ENCODE measurements around the gene ARPC1B.
A peak's percentile ranks its signal among the peaks of the same experiment; 100 is the strongest.
"Not testable (repeated sequence)": the region's sequence is repeated elsewhere in the genome, so short reads cannot be mapped to it uniquely, and the experiment has no call there.

Gene ARPC1B

GRCh38 chr7:99374111-99375064 is at the start of gene ARPC1B:
ARPC1B (plus strand) TSS chr7:99374730; CDS start chr7:99385715, 10,985 bp downstream.
- DNase-seq: peak; percentile 91

DNA sequence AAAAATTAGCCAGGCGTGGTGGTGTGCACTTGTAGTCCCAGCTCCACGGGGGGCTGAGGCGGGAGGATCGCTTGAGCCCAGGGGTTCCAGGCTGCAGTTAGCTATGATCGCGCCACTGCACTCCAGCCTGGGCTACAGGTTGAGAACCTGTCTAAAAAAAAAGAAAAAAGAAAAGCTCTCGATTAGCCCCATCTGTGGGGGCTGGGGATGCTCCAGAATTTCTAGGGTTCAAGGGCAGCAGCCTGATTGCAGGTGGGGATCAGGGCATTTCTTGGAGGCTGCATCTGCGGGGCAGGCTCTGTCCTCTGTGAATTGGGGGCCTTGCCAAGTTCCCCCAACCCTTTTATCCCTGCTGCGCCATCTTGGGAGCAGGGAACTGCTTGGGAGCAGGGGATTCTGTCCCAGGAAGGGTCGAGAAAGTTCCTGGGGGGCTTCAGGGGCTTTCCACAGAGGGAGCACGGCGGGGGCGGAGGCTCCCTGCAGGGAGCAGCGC is 49.5 kb upstream of the ARPC1B start:
- DNase-seq: no peak

DNA sequence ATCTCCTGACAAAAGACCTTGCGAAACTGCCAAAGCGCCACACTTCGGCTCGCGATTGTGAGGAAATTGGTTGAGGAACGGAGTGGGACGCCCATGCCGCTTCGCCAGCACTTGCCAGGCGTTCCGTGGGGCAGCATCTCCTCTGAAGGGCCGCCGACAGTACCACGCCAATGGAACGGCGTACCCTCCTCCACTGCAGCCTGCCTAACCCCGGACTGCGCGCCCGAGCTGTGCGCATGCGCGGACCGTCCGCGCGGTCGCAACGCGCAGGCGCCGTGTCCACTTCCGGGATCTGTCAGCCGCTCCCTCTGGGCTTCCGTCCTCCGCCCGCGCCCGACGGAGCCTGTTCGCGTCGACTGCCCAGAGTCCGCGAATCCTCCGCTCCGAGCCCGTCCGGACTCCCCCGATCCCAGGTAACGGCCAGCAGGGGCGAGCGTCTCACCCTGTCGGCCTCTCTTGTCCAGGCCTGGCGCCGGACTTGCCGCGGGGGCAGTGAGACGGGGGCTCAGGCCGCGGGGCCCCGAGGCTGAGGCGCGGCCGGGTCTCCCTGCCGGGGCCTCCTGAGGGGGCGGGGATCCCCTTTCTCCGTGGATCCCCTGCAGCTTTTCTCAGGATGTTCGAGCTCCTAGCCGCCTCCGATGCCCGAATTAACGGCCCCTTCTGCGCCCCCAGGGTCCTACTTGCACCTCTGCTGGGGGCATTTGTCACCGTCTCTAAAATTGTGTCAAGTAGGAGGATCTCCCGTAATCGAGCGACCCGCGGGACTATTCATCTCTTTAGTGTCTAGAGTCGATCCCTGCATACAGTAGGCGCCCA is 48.7 kb upstream of the ARPC1B start, which contains the start of gene ARPC1A:
Gene ARPC1A, plus strand, starts transcription at position 307 of the 816 bp plus-strand sequence. CDS start 7,456 bp downstream, outside the sequence.
- peak; percentile 97 for DNase-seq

- DNase-seq: no peak
These were observed 48.1 kb upstream of the ARPC1B start for GRCh38 chr7:99326408-99326782.

- DNase-seq: not testable (repeated sequence)
These were observed 44.1 kb upstream of the ARPC1B start for GRCh38 chr7:99330314-99330961.

- no peak for DNase-seq
These were observed 43.5 kb upstream of the ARPC1B start for GRCh38 chr7:99331002-99331401.

DNA sequence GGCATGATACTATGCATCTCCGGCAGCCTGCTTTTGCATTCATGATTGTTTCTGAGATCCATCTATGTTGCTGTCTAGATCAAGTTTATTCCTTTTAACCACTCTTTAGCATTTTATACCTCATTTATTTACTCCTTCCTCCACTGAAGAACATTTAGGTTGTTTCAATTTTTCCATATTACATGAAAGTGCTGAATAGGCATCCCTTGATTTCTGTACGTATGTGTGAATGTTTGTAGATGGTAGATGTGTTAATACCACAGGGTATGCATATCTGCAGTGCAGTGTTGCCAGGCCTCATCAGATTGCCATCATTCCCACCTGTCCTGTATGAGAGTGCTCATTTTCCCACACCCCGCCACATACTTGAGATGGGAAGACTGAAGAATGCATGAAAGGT is 34.9 kb upstream of the ARPC1B start:
- no peak for DNase-seq

- no peak for DNase-seq
These were observed 33.9 kb upstream of the ARPC1B start for GRCh38 chr7:99340659-99341058.

GRCh38 chr7:99344061-99344647 is 30.4 kb upstream of the ARPC1B start:
- no peak for DNase-seq

DNA sequence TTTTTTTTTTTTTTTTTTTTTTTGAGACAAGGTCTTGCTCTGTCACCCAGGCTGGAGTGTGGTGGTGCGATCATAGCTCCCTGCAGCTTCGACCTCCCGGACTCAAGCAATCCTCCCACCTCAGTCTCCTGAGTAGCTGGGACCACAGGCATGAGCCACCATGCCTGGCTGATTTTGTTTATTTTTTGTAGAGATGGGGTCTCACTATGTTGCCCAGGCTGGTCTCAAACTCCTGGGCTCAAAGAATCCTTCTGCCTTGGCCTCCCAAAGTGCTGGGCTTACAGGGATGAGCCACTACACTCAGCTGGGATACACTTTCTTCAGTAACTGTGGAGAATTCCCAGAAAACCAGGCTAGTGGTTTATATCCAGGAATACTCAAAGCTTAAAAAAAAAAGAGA is 23.9 kb upstream of the ARPC1B start:
- not testable (repeated sequence) for DNase-seq

GRCh38 chr7:99352247-99352646 is 22.3 kb upstream of the ARPC1B start:
- no peak for DNase-seq

DNA sequence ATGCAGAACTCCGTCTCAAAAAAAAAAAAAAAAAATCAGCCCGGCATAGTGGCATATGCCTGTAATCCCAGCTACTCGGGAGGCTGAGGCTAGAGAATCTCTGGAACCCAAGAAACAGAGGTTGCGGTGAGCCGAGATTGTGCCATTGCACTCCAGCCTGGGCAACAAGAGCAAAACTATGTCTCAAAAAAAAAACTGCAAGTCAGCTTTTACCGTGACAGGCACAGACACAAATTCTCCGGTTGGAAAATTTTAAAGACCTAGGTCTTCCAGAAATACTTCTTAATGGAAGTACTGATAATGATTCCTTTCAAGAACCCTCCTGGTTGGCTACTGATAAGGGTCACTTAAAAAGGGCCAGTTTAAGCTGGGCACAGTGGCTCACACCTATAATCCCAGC is 19.4 kb upstream of the ARPC1B start:
- no peak for DNase-seq

DNA sequence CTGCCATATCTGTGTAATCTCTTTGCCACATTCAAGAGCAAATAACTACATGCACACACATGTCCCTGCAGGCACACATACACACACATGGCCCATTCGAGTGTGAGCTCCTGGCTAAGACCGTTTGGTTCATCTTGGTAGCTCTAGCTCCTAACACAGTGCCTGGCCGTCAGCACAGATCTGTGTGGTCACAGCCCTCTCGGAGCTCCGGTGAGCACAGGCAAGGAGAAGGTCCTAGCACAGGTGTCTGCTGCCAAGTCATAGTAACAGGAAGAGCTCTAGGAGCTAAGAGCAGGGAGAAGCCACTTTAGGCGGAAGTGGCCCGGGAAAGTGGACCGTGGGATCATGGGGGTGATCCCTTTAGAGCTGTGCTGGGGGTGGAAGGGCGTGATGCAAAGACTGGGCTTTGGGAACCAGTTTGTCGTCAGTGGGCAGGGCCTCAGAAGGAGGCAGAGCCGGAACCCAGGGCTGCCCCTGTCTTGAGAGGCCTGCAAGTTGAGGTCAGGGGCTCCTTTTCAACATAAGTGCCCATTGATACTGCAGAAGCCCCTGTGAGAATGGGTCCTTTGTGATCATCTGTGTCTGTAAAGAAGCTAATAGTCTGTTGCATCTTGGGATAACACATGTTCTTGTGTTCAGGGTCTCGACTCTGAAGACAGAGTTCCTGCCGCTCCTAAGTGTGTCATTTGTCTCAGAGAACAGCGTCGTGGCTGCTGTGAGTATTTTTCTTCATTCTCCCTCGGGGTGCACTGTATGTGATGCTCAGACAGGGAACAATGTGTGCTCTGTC is 16.6 kb upstream of the ARPC1B start:
- peak; percentile 78 for DNase-seq

DNA sequence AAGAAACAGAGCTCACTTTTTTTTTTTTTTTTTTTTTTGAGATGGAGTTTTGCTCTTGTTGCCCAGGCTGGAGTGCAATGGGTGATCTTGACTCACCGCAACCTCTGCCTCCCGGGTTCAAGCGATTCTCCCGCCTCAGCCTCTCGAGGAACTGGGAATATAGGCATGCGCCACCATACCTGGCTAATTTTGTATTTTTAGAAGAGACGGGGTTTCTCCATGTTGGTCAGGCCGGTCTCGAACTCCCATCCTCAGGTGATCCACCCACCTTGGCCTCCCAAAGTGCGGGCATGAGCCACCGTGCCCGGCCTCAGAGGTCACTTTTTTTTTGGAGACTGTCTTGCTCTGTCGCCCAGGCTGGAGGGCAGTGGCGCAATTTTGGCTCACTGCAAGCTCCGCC is 16.0 kb upstream of the ARPC1B start:
- not testable (repeated sequence) for DNase-seq

DNA sequence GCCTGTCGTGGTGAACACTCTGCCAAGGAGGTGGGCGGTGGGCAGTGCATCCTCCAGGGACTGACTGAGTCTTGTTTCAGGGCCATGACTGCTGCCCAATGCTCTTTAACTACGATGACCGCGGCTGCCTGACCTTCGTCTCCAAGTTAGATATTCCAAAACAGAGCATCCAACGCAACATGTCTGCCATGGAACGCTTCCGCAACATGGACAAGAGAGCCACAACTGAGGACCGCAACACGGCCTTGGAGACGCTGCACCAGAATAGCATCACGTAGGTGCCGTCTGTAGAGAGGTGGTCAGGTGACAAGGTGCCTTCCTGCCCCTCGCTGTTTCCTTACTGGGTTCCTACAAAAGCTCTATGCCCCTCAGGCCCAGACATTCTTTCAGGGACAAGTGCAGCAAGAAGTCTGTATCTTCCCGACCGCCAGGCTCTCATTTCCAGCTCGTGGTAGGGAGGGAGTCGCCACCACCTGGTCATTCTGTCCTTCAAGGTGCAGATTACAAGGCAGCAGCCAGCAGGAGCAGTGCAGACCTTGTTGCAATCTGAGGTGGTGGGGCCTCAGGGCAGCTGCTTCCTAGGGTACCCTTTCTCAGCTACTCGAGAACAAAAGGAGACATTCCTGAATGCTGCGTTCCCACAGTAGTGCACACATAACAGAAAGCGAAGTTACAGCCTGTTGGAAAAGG is 14.9 kb upstream of the ARPC1B start:
- DNase-seq: peak; percentile 76

DNA sequence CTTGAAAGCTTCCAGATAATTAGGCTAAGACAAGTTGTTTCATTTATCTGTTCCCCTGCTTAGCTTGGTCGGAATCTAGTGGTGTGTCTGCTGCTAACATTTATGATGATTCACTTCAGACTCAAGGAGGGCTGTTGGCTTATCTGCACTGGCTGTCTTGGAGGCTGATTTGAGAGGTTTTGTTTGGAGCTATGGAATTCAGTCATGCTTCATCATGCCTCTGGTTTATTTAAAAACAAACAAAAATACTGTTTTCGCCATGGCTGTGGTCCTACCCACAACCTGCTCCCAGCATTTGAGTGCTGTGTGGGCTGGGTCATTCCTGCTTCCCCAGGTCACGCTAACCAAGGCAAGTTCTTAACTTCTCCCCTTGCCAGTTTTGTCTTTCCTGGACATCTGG is 11.7 kb upstream of the ARPC1B start:
- DNase-seq: no peak

- DNase-seq: no peak
These were observed 11.2 kb upstream of the ARPC1B start for GRCh38 chr7:99363286-99363685.

DNA sequence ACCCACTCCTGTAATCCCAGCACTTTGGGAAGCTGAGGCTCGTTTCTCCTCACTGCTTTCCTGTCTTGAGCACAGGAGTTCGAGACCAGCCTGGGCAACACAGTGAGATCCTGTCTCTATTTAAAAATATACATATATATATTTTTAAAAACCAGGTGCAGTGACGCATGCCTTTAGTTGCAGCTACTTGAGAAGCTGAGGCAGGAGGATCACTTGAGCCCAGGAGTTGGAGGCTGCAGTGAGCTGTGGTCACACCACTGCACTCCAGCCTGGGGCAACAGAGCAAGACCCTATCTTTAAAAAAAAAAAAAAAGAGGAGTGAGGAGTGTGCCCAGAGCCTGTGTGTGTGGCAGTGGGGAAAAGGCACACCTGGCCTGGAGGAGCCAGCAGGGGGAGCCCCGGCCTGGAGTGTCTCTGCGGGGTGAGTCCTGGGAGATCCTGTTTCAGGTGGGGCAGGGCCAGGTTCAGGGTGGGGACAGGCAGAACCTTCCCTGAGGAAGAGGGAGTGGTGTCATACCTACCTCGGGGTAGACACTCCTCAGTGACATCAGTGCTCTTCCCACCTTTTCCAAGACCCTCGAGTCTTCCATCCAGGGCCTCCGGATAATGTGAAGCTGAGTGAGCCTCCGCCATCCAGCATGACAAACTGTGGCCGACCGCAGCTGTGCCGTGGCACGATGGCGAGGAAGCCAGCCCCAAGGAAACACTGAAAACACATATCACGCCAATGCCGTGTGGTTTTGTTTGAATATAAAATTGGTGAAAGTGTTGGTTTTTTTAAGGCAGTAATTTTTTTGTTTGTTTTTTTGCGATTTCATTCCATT is 9.0 kb upstream of the ARPC1B start:
- DNase-seq: peak; percentile 87

DNA sequence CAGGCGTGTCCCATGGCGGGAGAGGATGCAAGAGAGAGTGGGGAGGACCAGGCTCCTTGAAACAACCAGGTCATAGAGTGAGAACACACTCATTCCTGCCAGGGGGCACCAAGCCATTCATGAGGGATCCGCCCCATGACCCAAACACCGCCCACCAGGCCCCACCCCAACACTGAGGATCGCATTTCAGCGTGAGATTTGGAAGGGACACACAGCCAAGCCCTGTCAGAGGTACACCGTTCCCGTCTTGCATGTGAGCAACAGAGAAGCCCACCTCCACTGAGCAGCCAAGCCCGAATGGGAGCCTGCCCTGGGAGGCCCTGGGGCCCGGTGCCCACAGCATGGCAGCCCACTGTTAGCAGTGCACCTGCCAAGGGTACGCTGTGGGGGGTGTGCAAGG is 7.9 kb upstream of the ARPC1B start:
- peak; percentile 48 for DNase-seq

- DNase-seq: peak; percentile 61
These were observed 5.7 kb upstream of the ARPC1B start for GRCh38 chr7:99368750-99369389.
